GM21619 (cell line): ENCODE measurements around the gene LAPTM5.

Experiments used
- ATAC-seq: cut with Tn5 transposase; IDR thresholded peaks from one replicate; pipeline ENCODE4 v1.9.1; 2021; ENCODE audit not compliant: unreplicated experiment

The LAPTM5 gene

DNA sequence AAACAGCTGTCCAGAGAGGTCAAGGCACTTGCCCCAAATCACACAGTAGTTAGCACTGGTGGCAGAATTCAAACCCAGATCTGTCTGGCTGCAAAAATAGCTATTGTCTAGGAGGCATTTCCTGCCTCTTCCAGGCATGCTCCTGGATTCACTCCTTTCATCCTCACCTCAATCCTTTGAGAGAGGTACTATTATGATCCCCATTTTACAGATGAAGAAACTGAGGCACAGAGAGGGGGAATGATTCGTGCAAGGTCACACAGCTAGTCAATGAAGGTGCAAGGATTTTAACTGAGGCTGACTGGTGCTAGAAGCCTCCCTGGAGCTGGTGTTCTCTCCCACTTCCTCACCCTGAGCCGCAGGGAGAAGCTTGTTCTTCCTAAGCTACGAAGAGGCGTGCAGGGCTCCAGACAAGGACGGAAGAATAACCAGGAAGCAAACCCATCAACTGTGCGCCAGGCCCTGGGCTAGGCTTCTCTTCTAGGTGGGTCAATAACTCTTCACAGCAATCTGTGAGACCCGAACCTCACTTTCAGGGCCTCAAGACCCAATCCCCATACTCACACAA is 631 bp upstream of the LAPTM5 start:
- no peak for ATAC-seq

DNA sequence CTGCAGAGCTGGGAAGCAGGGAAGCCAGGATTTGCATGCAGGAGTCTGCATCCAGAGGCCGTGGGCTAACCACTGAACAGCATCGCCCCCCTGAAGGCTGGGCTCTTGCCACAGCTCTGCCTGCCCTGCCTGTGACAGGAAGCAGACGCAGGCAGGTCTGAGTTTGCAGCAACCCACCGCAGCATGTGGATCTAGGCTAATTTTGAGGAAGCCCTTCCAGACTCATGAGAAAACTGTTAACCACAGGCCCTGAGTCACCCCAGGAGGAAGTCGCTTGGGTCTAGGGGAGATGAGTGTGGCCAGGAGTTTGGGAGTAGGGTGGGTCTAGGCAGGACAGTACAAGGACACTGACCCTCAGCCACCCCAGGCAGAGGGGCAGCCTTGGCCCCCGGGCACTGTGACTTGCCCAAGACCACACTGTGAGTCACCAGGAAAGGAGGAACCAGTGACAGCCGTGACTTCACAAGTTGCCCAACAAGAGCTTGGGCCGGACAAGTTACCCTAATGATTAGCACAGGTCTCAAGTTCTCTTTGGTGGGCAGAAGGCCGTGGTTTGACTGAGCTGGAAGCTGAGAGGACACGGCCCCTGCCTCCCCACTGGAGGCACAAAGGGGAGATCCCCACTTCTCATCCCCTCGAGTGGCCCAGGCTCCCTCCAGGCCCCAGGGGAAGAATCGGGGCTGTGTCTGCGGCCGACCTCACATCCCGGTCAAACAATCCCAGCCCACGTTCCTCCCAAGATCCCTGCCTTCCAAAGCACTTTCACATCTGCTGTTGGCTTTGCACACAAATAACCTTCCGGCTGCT is 826 bp downstream of the LAPTM5 start:
- no peak for ATAC-seq

- ATAC-seq, result no peak
Observed at GRCh38 chr1:30756206-30756544, 1.4 kb downstream of the LAPTM5 start.

GRCh38 chr1:30755746-30756145 is 1.8 kb downstream of the LAPTM5 start:
- ATAC-seq, result no peak

DNA sequence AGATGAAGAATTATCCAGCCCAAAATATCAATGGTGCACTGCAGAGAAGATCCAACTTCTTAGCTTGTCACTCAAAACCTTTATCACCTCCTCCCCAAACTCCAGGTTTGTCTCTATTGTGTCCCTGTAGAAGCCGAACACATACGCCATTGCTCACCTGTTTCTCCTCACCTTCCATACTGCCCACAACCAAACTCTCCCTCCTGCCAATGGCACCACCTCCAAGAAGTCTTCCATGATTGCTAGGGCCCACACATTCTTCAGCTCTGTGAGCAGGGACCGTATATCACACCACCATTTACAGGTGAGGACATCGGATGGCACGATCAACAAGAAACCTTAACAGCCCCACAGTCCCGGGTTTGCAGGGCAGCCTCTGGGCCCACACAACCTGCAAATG is 2.2 kb downstream of the LAPTM5 start:
- no peak for ATAC-seq

DNA sequence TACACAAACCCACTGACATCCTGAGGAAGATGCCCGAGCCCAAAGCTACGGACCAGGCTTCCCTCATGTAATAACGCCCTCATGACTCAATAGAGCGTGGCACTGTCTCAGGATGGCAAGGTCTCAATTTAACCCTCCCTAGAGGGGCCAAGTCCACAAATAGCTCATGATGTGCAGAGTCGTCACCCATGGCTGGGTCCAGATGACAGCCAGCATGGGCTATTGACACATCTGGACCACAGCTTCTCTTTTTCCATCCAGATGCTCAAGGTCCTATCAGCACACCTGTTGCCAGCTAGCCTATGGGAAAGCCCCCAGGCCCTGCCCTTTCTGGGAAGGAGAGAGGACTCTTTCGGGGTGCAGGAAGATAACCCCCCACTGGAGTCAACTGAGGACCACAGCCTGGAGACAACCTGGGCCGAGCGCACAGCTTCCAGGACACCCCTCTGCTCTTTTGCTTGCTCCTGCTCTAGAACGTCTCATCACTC is 2.8 kb downstream of the LAPTM5 start:
- ATAC-seq, result peak; percentile 43

DNA sequence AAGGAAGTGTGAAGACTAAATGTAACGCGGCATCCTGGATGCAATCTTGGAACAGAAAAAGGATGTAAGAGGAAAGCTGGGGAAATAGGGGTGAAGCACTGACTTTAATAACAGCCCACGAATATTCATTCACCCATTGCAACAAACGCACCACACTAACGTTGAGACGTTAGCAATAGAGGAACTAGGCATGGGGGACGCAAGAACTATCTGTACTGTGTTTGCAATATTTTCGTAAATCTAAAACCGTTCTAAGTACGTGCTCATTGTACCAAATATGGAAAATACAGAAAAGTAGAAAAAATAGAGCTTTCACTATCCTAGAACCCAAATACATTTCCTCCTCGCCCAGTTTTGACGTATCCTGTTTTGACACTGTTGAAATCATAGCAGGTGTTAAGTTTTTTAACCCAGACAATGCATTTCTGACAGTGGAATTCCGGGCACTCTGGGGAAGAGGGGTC is 3.9 kb downstream of the LAPTM5 start:
- ATAC-seq, result no peak

DNA sequence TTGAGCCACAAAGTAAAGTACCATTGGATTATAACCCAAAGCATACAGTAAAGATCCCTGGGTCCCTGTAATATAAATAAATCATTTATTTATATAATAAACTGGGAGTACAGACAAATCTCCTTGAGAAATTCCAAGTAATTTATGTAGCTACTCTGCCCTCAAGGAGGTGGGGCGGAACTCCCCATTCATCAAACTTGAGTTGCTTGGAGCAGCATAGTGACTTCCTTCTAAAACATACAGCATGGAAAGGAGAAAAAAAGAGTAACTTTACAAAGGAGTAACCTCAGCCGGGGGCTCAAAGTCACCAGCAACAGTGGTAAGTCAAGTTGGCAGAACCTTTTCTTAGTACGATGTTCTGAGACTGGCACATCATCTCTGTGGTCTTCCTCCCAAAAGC is 4.5 kb downstream of the LAPTM5 start:
- ATAC-seq, result no peak

- ATAC-seq, result no peak
Observed at GRCh38 chr1:30752651-30752908, 5.0 kb downstream of the LAPTM5 start.

- ATAC-seq, result no peak
Observed at GRCh38 chr1:30751830-30752650, 5.5 kb downstream of the LAPTM5 start.

GRCh38 chr1:30750731-30751291 is 6.8 kb downstream of the LAPTM5 start:
- no peak for ATAC-seq

DNA sequence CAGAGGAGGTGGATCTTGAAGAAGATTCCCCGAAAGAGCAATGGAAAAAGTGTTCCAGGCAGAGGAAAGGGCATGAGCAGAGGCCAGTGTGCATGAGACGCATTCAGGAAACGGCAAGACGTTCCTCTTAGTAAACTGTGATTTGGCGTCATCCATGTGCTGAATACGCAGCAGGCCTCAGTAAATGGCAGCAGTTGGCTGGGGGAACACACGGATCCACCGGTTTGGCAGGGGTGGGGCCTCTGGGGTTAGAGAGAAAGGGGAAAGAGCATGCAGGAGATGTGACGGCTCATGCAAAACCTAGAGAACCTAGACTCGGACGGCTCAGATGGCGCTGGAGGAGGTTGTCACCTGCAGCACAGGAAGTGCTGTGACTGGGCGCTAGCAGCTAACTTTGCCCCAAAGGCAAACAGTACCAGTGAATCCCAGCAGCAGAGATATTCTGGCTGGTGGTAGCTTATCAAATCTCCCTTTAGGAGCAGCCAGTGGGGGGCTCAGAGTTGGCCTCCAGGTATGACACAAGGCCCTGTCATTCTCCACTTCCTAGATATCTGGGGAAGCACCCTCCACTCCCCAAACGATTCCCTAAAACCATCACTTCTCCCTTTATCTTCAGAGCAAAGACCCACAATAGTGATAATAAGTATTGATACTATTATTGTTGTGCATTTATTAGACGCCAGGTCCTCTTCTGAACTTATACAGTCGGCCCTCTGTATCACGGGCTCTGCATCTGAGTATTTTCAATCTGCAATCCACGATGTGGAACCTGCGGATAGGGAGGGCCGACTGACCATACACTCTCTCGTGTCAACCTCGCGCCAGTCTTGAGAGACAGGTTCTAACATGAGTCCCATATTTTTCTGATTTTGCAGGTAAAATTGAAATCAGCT is 7.6 kb downstream of the LAPTM5 start:
- no peak for ATAC-seq

DNA sequence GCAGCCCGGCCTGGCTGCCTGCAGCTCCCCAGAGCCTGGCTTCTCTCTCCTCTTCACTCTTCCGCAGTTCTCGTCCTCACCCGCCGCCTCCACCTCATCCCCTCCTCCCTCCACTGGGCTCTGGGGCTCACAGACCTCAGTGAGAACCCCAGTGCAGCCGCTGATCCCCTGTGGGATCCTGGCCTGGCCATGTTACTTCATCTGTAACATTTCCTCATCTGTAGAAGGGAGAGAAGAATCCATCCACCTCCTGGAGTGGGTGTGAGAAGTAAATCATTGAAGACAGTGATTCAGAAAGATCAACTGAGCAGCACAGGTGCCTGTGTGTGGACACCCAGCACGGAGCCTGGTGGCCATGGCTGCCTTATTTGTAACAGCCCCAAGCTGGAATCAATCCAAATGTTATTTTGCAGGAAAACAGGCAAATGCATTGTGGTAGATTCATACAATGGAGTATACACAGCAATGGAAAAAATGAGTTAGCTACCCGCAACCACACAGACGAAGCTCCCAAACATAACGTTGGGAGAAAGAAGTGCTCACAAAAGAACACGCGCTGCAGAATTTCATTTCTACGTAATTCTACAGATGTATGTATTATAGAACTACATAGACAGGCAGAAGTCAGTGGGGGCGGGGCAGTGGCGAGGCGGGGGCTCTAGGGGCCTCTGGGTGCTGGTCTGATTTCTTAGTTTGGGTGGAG is 8.7 kb downstream of the LAPTM5 start:
- no peak for ATAC-seq

- ATAC-seq, result no peak
Observed at GRCh38 chr1:30748098-30748698, 9.4 kb downstream of the LAPTM5 start.

GRCh38 chr1:30747033-30748008 is 10.3 kb downstream of the LAPTM5 start:
- no peak for ATAC-seq

DNA sequence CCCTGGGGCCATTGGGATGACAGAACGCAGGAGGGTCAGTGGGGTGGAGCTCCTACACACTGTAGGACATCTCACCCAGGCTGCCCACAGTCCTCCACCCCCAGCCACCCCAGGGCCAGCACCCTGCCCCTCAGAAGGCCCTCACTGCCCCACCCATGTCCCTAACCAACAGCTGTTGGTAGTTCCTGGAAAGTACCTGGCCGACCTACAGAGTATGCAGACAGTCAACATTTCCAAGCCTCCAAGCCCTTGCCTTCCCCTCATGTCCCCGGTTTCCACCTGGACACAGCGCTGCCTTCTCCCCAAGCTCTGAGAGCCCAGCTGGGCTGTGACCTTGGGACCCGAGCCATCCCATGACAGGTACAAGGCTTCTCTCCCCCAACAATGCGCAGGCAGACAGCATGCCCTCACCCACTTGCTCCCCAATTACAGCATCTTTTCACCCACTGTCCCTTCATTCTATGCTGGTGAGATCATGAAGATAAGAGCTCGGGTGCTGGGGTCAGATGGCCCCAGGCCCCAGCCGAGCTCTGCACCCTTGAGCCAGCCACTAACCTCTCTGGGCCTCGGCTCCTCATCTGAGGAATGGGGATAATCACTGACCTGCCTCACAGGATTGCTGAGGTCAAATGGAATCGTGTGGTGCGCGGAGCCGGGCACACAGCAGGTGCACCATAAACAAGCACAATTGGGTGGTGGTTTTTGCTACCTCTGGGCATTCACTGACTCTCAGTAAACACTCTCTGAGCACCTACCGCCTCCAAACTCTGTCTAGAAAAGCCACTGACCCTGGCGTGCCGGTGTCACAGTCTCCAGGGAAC is 11.2 kb downstream of the LAPTM5 start:
- no peak for ATAC-seq

GRCh38 chr1:30745834-30746208 is 11.8 kb downstream of the LAPTM5 start:
- no peak for ATAC-seq
